HL-60 (cell line): ENCODE results near the gene AHSP.
"Not testable (repeated sequence)": the region's sequence is repeated elsewhere in the genome, so short reads cannot be mapped to it uniquely, and the experiment has no call there.

Source experiments
- DNase-seq, 2 experiments: peaks; one replicate each; pipeline ENCODE4 v3.0.0-alpha.2; 2010 to 2020; ENCODE audit warnings: low read depth in 1 of 2, low spot score in 1 of 2
- H3K27ac ChIP-seq: fragments of 250-450 bp; sonication (Bioruptor Pico); replicated peaks from 2 replicates; pipeline ENCODE4 v1.5.1; 2020; ENCODE audit warnings: mild to moderate bottlenecking, moderate library complexity
- H3K27me3 ChIP-seq: fragments of 250-450 bp; sonication (Bioruptor Pico); 2 replicates; pipeline ENCODE4 v1.5.1; 2021; ENCODE audit warnings: mild to moderate bottlenecking, moderate library complexity; ENCODE audit not compliant: insufficient read depth, poor library complexity, severe bottlenecking
- H3K4me3 ChIP-seq: replicated peaks from 2 replicates; pipeline ENCODE4 v1.5.1; 2011; ENCODE audit warnings: mild to moderate bottlenecking, control low read depth, low read length; ENCODE audit not compliant: insufficient read depth
- GABPA ChIP-seq: IDR thresholded peaks from 2 replicates; pipeline ENCODE4 v1.6.1; 2012; ENCODE audit warnings: low read depth
- POLR2AphosphoS5 ChIP-seq: IDR thresholded peaks from 2 replicates; pipeline ENCODE4 v1.6.1; 2012; ENCODE audit warnings: low read depth
- SPI1 ChIP-seq: IDR thresholded peaks from 2 replicates; pipeline ENCODE4 v1.6.1; 2012; ENCODE audit warnings: low read depth, mild to moderate bottlenecking, borderline replicate concordance
- TF ChIP-seq, protein P1 (sequence below): IDR thresholded peaks from one replicate; pipeline ENCODE4 v1.5.1; 2011; ENCODE audit warnings: low read length, control low read depth, inconsistent platforms; ENCODE audit not compliant: insufficient read depth
- TF ChIP-seq, protein P2 (sequence below): IDR thresholded peaks from 2 replicates; pipeline ENCODE4 v1.6.1; 2012; ENCODE audit warnings: low read depth; ENCODE audit not compliant: insufficient replicate concordance

The AHSP gene

DNA sequence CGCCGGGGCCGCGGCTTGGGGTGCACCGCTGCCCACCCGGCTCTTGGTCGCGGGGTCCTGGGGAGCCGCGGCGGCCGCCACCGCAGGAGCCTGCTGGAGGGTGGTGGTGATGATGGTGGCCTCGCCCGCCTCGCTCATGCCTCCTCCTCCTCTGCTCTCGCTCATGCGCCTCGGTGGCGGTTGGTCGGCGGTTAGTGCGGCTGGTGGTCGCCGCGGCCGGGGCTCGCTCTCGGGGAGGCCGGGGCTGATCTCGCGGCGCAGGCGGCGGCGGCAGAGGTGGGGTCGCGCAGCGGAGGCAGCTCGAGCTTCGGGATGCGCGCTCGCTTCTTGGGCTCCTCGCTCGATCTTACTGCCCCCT lies 41.6 kb downstream of the AHSP start:
- TF ChIP-seq POLR2AphosphoS5 (no peak), SPI1 (no peak), GABPA (no peak)
- TF ChIP-seq, protein P1, sequence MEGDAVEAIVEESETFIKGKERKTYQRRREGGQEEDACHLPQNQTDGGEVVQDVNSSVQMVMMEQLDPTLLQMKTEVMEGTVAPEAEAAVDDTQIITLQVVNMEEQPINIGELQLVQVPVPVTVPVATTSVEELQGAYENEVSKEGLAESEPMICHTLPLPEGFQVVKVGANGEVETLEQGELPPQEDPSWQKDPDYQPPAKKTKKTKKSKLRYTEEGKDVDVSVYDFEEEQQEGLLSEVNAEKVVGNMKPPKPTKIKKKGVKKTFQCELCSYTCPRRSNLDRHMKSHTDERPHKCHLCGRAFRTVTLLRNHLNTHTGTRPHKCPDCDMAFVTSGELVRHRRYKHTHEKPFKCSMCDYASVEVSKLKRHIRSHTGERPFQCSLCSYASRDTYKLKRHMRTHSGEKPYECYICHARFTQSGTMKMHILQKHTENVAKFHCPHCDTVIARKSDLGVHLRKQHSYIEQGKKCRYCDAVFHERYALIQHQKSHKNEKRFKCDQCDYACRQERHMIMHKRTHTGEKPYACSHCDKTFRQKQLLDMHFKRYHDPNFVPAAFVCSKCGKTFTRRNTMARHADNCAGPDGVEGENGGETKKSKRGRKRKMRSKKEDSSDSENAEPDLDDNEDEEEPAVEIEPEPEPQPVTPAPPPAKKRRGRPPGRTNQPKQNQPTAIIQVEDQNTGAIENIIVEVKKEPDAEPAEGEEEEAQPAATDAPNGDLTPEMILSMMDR = no peak
- TF ChIP-seq, protein P2, sequence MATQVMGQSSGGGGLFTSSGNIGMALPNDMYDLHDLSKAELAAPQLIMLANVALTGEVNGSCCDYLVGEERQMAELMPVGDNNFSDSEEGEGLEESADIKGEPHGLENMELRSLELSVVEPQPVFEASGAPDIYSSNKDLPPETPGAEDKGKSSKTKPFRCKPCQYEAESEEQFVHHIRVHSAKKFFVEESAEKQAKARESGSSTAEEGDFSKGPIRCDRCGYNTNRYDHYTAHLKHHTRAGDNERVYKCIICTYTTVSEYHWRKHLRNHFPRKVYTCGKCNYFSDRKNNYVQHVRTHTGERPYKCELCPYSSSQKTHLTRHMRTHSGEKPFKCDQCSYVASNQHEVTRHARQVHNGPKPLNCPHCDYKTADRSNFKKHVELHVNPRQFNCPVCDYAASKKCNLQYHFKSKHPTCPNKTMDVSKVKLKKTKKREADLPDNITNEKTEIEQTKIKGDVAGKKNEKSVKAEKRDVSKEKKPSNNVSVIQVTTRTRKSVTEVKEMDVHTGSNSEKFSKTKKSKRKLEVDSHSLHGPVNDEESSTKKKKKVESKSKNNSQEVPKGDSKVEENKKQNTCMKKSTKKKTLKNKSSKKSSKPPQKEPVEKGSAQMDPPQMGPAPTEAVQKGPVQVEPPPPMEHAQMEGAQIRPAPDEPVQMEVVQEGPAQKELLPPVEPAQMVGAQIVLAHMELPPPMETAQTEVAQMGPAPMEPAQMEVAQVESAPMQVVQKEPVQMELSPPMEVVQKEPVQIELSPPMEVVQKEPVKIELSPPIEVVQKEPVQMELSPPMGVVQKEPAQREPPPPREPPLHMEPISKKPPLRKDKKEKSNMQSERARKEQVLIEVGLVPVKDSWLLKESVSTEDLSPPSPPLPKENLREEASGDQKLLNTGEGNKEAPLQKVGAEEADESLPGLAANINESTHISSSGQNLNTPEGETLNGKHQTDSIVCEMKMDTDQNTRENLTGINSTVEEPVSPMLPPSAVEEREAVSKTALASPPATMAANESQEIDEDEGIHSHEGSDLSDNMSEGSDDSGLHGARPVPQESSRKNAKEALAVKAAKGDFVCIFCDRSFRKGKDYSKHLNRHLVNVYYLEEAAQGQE = no peak
- no peak for DNase-seq

DNA sequence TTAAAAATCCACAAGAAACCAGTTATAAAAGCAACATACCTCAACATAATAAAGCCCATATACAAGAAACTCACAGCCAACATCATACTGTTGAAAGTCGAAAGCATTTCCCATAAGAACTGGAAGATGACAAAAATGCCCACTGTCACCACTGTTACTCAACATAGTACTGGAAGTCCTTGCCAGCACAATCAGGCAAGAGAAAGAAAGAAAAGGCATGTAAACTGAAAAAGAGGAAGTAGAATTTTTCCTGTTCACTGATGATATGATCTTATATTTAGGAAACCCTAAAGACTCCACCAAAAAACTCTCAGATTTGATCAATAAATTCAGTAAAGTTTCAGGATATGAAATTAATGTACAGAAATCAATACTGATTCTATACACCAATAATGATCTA lies 45.1 kb downstream of the AHSP start:
- H3K27me3 ChIP-seq = peaks cover 13% of the 10 kb centered on the region
- no peak for DNase-seq
- no peak overlapping the region for H3K4me3 ChIP-seq
- no peak overlapping the region for H3K27ac ChIP-seq
- TF ChIP-seq POLR2AphosphoS5 = no peak
- TF ChIP-seq GABPA = no peak
- TF ChIP-seq SPI1 = no peak
- TF ChIP-seq, protein P2 = no peak
- TF ChIP-seq, protein P1 = no peak

More for the DNA sequence above, 41.6 kb downstream of the AHSP start:
- Histone ChIP-seq H3K4me3 (no peak overlapping the region), H3K27ac (no peak overlapping the region), H3K27me3 (peaks cover 13% of the 10 kb centered on the region)

DNA sequence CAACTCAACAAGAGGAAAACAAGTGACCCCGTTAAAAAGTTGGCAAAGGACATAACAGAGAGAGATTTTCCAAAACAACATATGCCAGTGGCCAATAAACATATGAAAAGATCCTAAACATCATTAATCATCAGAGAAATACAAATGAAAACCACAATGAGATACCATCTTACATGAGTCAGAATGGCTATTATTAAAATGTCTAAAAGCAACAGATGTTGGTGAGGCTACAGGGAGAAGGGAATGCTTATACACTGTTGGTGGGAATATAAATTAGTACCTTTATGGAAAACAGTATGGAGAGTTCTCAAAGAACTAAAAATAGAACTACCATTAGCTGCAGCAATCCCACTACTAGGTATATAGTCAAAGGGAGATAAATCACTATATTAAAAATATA lies 46.5 kb downstream of the AHSP start:
- H3K4me3 ChIP-seq, H3K27ac ChIP-seq, H3K27me3 ChIP-seq, DNase-seq: not testable (repeated sequence)

DNA sequence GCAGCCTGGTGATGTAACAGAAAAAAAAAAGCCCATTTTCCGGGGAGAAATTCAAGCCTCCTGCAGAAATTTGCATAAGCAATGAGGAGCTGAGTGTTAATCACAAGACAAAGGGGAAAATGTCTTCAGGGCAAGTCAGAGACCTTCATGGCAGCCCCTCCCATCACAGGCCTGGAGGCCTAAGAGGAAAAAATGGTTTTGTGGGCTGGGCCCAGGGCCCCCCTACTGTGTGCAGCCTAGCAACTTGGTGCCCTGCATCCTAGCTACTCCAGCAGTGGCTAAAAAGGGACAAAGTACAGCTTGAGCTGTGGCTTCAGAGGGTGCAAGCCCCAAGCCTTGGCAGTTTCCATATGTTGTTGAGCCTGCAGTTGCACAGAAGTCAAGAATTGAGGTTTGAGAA lies 49.7 kb downstream of the AHSP start:
- no peak overlapping the region for H3K4me3 ChIP-seq
- no peak for DNase-seq
- TF ChIP-seq, protein P1 = no peak
- no peak for TF ChIP-seq GABPA
- TF ChIP-seq, protein P2 = no peak
- H3K27ac ChIP-seq = no peak overlapping the region
- H3K27me3 ChIP-seq = no peaks in the 10 kb centered on the region
